GM23338 (cell line): Measurements from ENCODE around the gene UPK2.

Source experiments
- CTCF ChIP-seq, 2 experiments: fragments of 200-600 bp in 1 of 2; sonication (generic) in 1 of 2; conservative IDR thresholded peaks; 2 replicates each; pipeline versions ENCODE4 v1.5.1 to v1.6.1; 2016 to 2017; ENCODE audit warnings: antibody characterized with exemption in 2 of 2, low read depth in 2 of 2, mild to moderate bottlenecking in 2 of 2, moderate library complexity in 1 of 2
- ETS1 ChIP-seq: IDR thresholded peaks from 2 replicates; pipeline ENCODE4 v1.6.1; 2016; ENCODE audit warnings: antibody characterized with exemption
- POLR2AphosphoS5 ChIP-seq: IDR thresholded peaks from 2 replicates; pipeline ENCODE4 v1.6.1; 2016; ENCODE audit warnings: antibody characterized with exemption, low read depth

GRCh38 chr11:118961591-118961990 lies 5.5 kb downstream of the UPK2 start:
- TF ChIP-seq ETS1 (no peak), POLR2AphosphoS5 (no peak), CTCF (conservative IDR thresholded peaks at IDR 0.05; ENCODE audit: low read depth in 2 of 2) (no peak)
